Islet precursor cell (in vitro differentiated cells): ENCODE data around the gene MAPKBP1.

Experiments
- DNase-seq: peaks from one replicate; pipeline ENCODE4 v3.0.0-alpha.2; 2018

The MAPKBP1 gene

DNA sequence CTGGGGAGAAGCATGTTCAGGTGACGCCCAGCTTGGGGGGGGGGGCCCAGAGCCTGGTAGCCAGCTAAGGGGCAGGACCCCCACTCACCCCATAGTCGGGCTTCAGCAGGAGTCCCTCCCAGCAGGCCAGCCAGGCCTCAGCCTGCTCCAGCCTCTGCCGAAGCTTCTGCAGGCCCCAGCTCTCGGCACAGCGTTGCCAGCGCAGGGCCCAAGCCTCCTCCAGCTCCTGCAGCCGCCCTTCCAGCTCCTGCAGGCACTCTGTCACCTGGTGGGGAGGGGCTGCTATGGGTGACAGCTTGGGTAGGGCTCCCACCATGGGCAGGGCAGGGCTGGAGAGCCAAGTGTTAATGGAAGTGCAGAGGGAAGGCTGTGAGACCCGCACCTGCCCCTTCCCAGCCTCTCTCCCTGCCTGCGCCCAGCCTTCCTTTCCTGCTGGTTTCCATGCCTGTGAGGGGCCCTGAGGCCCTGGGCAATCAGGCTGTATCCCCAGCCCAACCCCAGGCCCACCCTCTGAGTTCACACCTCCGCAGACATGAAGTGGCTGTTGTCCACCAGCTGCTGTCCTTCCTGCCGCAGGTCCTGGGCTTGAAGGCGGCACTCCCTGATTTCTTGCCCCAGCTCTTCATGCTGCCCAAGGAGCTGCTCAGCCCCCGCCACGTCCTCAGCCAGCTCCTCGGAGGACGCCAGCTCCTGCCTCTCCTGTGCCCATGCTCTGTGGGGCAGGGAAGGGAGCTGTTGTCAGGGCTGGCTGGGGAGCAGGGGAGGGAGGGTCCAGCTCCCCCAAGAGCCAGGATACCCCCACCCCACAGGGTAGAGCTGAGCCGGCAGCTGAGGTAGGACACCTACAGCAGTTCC, 78.7 kb downstream of the MAPKBP1 start:
- no peak for DNase-seq

DNA sequence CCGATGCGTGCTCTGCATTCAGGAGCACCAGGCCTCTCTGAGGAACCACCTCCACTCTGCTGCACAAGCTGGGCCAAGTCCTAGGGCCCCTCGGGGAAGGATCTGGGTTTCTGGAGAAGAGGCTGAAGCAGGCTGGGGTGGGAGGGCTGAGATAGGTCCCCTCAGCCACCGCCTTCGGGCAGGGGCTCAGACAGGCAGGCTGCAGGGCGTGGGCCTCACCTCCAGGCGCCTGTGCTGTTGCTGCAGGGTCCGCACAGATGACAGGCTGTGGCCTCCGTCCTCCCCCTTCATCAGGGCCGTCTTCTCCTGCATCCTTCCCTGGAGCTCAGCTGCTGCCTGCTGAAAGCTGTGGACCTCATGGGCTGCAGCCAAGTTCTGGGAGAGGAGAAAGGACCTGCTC, 79.5 kb downstream of the MAPKBP1 start:
- no peak for DNase-seq

DNA sequence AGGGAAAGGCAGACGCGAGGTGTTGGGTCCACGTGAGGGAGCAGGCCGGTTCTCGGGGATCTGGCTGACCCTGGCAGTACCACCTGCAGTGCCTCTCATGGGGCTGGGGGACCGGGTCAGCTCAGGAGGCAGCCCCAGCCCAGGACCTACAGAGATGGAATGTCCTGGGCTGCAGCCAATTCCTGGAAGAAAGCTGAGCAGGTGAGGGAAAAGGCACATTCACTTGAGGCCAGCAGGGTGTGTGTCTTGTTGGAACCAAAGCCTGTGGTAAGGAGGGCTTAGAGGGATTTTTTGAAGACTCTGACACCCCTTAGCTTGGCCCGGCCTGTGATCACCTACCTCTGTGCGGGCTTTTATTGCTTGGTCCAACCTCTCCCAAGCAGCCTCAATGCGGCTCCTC, 80.2 kb downstream of the MAPKBP1 start:
- no peak for DNase-seq

DNA sequence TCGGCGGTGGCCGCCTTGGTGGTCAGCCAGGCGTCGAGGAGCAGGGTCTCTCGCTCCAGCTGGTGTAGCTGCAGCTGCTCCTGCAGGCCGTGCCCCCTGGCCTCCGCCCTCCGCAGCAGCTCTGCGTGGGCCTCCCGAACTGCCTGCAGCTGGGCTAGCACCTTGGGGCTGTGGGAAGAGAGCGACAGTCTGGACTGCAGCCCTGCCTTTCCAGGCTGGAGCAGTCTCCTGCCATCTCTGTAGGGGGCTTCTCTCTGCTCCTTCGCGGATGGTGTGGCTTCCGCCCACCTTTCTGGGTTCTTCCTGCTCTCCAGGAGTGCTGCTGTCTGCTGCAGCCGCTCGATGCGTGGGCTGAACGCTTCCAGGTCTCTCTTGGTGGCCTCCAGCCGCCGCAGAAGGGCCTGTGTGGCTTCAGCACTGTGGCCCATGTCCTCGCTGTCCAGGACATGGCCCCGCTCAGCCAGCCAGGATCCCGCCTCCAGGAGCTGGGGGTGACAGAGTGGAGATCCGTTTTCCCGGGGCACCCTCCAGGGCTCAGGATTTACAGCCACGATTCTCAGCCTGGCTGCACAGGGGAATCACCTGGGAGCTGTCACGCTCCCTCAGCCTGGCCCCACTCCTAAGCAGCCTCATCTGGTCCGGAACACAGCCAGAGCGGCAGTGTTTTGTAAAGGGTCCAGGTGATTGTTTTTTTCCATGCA, 81.1 kb downstream of the MAPKBP1 start:
- DNase-seq = no peak

DNA sequence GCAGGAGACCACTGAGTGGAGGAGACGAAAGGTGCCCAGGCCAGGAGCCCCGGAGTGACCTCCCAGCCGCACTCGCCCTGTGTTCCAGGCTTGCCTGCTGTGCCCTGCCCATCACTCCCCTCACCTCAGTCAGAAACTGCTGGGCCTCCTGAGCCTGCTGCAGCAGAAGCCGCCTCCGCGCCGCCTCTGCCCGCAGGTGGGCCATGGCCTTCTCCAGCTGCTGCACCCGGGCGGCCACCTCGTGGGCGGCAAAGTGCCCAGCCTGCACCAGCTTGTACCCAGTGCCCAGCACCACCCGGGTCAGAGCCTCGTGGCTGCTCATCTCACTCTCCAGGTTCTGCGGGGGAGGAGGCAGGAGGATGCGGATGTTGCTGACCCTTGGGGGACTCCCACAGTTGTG, 82.0 kb downstream of the MAPKBP1 start:
- DNase-seq = no peak

DNA sequence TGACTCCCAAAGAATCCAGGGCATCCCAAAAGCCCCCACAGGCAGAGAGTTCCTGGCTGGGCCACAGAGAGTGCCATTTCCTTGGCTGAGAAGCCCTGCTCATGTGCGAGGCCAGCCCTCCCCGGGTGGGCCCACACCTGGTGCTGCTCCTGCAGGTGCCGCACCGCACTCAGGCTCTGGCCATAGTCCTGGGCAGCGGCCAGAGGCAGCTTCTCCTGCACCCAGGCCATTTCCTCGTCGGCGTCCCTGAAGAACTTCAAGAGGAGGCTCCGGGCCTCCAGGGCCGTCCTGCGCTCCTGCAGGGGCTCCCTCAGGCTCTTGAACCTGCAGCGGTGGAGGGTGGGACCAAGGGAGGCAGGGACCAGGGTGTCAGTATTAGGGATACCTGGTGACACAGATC, 82.4 kb downstream of the MAPKBP1 start:
- no peak for DNase-seq

DNA sequence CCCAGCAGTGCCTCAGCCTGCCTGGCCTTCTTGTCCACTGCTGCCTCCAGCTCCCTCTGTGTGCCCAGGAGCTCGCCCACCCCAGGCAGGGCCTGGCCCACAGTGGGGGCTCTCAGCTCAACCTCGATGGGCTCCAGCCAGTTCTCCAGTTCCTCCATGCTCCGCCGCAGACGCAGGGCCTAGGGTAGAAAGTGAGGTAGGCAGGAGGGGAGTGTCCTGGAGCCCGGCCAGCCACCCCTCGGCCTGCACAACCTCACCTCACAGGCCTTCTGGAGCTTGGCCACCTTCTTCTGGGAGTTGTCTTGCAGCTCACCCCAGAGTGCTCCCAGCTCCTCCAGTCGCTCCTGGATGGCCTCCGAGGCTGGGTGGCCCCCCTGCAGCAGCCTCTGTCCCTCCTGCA, 83.0 kb downstream of the MAPKBP1 start:
- no peak for DNase-seq

DNA sequence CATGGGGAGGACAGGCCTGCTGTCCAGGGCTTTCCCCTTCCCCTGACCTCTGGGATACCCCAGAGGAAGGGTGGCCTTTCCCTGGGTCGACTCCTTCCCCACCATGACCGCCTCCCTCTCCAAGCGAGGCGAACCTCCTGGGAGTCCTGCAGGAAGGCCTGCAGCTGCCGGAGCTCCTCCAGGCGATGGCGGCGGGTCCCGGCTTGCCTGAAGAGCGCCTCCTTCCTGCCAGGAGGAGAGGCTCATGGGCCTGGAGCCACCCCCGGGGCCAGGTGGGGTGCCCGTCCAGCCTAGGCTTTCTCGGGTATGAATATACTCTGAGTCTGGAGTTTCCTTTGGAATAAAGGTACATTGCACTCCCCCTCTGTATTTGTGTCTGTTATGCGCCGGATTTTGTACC, 84.5 kb downstream of the MAPKBP1 start:
- no peak for DNase-seq

DNA sequence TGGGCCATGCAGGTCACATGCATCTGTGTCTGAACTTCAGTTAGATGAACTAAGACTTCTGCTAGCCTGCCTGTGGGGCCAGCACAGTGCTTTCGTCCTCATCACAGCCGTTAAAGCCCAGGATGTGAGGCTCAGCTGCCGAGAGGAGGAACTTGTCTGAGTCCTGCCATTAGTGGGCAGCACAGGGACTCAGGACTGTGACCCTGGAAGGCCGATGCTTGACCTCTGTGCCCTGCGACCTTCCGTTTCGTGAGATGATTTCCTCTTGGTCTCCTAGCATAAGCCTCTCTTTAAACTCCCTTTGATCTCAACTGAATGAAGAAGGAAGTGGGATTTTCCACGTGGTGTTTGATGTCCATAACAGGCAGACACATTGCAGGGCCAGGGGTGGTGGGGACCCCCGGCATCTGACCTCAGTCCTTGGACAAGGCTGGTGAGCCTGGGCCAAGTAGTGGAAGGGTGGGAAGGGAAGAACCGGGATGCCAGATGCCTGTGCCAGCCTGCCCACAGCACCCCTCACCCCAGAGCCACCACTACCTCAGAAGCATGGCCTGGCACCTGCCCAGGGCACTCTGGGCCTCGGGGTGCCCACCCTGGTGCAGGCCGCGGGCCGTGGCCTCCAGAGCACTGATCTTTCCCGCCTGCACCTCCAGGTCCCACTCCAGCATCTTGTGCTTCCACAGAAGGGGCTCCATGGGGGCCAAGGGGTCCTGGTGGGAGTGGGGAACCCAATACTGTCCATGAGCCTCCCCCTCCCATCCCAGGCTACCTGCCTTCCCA, 86.0 kb downstream of the MAPKBP1 start:
- no peak for DNase-seq

DNA sequence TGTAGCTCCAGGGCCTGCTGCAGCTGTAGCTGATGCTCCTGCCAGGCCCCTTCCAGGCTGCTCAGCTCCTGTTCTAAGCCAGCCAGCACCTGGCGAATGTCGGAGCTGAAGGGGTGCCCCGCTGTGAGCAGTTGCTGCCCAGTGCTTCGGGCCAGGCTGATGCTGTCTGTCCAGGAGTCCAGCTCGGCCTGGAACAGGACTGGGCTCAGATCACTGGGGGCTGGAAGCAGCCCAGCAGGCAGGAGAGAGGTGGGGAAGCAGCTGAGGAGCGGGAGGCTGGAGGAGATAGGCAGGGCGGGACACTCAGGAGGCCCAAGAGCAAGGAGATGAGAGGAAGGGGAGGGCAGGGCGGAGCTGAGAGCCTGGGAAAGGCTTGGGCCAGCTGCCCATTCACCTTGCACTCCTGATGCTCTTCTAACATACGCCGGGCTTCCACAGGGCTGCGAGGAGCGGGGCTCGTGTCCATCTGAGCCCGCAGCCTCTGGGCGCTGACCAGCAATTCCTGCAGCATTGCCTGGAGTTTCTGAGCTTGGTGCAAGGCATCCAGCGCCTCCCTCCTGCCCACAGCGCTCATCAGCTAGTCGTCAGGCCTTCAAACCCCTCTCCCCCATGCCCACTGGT, 87.6 kb downstream of the MAPKBP1 start:
- no peak for DNase-seq

DNA sequence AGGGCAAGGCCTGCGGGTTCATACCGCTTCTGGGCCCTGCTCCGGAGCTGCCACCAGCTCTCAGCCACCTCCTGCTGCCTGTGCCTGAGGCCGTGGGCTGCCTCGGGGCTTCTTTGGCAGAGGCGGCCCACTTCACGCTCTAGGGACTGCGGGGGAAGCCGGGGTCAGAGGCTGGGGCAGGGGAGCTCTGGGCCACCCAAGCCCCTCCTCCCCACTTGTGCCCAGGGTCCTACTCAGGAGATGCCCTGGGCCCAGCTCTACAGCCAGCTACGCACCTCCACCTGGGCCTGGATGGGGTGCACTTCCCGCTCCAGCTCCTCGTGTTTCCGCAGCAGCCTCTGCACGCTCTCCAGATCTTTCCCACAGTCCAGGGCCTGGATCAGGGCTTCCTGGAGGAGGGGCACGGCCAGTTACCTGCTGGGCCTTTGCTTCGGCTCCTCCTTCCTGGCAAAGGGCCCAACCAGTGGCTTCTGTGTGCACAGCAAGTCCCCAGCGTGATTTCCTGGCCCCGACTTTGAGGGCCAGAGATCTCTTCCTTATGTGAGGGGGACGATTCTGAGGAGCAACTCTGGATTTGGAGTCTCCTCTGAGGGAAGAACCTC, 88.3 kb downstream of the MAPKBP1 start:
- no peak for DNase-seq

DNA sequence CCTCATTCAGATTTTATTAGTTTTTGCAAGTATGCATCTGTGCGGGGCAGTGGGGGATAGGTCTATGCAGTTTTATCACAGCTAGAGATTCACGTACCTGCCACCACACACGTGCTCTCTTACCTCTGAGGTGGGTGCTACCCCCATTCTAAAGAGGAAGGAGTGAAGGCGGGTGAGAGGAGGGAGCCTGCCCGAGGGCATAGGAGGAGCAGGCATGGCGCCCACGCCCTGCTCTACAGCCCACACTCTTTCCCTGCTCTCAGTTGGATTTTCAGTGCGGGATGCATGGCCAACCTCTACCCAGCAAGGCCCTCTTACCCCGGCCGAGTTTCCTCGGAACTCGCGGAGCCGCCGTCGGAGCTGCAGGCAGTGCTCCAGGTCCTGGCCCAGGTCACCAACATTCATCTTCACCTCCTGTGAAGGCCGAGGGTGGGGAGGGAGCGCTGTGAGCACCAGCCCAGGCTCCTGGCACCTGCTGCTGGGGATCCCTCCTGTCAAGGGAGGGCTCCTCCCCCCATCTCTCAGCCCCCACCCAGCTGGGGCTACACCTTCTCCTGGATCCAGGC, 91.3 kb downstream of the MAPKBP1 start:
- no peak for DNase-seq

DNA sequence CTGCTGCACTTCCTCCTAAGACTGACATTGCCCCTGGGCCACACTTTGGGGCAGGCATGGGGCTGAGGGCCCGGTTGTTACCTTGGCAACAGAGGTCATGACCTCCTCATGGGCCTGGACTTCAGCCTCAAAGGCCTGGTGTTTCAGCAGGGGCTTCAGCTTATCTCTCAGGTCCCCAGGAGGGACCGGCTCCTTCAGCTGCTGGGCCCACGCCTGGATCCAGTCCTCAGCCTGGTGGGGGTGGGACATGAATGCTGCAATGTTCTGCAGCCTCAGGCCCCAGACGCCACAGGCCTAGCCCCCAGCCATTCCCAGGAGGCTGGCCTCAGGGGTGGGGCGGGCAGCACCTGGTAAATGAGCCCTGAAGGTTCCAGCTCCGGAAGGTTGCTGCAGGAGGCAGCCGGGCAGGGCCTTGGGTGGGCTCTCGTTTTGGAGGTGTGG, 92.0 kb downstream of the MAPKBP1 start:
- no peak for DNase-seq

DNA sequence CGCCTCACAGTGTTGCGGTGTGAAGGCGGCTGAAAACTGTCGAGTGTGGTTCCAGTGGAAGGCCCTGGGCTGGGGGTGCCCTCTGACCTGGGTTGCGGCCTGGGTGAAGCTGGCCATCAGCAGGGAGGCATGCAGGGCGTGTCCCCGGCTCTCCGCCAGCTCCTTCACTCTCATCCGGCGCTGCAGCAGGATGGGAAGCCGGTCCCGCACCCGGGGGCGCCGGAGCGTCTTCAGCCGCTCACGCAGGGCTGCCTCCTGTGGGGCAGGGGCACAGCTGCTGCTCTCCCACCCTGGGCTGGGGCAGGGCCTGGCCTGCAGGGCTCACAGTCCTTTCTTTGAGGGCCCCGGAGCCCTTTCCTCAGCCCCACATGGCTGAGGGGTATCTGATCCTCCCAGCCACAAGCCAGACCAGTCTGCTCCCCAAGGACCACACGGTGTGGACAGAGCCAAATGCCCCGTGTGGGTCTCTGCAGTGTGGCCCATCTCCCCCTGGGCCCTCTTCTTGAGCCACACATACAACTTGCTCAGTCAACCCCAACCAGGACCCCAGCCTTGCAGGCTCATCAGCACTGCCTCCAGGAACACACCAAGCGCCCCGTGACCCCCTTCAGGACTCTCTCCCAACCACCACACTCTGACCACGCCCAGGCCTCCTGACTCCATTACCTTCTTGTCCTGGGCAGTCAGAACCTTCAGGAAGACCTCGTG, 92.7 kb downstream of the MAPKBP1 start:
- DNase-seq = no peak

DNA sequence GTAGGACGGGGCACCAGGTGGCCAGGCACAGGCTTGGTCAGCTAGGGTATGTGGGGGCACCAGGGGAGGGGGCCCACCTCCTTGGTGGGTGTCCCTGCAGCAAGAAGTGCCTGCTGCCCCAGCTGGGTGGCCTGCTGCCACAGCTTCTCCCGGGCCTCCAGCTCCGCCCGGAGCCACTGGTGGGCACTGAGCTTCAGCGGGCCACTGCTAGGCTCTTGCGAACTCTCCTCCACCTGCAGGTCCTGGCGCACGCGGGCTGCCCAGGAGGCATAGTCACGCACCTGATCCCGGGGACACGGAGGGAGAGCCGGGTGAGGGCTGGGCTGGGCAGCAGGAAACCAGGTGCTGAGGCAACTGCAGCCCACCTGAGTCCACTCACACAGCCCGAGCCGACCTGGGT, 94.0 kb downstream of the MAPKBP1 start:
- DNase-seq = no peak

DNA sequence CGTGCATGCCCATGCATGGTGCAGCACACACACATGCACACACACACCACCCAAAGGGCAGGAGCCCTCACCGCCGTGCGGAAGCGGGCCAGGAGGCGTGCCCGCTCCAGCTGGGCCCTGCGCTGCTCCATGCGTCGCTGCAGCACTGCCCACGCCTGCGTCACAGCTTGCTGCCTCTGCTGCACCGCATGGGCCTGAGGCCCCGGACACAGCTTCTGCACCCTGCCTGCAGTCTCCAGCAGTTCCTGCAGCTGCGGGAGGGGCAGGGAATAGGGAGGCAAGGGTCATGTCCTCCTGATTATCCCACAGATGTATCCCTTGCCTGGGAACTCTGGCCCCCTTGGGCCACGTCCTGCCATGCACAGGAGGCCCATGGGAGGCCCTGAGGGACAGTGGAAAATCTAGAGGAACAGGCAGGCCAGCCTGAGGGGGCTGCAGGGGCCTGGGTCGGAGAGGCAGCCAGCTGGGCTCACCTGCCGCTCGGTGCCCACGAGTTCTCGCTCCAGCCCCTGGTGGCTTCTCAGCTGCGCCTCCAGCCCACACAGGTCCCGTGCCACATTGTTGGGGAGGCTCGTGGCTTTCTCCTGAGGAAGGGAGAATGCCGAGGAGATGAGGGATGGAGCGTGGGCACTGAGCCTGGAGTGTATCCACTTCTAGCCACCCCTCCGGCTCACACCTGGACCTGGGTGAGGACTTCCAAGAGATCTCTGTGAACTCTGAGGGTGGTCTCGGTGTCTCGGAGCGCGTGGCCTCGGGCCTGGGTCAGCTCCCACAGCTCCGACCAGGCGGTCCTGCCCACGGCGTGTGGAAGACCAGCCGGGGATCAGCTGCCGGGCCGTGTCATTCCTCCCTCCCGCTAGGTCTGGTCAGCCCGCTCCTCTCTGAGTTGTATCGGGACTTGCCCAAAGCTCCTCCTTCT, 95.7 kb downstream of the MAPKBP1 start:
- no peak for DNase-seq

DNA sequence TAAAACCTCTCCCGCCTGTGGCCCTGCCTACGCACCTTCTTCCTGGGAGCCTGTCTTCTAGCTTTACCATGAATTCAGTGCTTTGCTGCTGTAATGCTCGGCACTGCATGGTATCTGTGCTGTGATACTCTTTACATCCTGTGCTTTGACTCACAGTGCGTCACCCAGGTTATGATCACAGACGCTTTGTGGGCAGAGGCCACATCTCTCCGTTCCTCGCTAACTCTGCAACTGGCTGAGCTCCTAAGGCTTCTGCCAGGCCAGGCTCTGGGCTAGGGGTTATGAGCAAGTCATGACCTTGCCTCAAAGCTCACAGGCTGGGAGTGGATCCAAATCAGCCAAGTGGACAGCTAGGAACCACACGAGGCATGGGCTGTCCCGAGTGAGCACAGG, 96.4 kb downstream of the MAPKBP1 start:
- DNase-seq = no peak

DNA sequence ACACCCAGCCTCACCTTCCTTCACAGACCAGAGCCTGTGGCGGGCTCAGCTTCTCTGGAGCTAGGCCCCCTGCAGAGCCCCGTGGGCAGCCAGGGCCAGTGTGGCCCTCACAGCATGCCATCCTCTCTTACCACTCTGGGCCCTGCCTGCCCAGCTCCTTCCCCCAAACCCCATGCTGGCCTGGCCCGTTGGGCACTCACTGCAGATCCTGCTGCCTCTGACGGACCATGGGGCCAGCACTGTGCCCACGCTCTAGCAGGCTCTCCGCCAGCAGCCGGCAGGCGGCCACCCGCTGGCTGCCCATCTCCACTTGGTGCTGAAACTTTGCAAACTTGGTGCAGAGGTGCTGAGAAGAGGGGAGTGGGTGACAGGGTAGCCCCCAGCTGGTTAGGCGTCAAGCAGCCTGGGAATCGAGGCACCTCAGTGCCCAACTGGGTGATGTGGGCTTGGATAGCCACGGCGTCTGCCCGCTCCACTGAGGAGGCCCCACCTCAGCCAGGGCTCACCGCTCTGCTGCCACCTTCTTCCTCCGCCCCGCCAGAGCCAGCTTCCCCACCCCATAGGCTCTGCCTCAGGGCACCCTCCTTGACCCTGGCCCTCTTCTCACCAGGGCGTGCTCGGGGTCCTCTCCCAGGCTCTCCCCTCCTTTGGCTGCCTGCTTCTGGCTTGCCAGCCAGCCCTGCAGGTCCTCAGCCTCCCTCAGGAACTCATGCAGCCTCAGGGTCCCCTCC, 97.1 kb downstream of the MAPKBP1 start:
- no peak for DNase-seq

DNA sequence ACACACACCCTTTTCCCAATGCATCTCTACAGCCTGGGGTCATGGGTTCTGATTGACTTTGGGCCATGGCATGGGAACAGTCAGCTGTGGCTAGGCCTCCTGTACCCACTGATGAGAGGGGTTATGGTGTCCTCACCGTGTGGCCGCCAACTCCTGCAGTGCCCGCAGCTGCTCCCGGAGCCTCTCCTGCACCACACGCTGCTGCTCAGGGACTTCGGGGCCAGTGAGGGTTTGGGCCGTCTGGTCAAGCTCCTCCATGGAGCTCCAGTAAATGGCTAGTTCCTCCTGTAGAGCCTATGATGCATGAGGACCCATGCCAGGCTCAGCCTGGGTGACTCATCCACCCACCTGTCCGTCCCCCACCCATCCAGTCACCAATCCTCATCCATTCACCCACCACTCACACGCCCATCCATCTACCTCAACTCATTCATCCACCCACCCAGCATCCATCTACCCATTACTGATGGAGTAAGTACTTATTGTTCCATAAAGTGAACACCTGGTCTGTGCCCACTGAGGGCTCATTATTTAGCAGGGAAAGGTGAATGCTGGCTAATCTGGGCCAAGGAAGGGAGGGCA, 98.0 kb downstream of the MAPKBP1 start:
- DNase-seq = no peak

DNA sequence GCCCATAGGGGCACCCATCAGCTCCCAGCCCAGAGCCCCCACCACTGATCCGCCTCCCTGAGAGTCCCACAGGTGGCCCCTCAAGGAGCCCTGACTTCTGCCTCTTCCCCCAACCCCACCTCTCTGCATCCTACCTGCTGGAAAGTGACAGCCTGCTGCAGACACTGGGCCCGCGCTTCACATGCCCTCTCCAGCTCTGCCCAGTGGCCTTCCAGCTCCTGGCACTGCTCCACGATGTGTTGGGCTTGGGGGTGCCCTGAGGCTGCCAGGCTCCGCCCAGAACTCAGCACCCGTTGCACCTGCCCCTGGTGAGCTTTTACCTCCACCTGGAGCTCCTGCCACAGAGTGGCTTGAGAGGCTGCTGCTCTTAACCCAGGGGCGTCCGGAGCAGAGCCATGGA, 99.4 kb downstream of the MAPKBP1 start:
- no peak for DNase-seq
